Measurements from ENCODE around the gene PUS7. TPM values are rescaled to one million over a fixed set of nuclear protein-coding genes. Genes with fewer than 3 reads are reported as not detected.

Gene PUS7
- polyA plus RNA-seq, 1 of the 3 experiments (the other 2 are of a cell fraction), result 18.8 TPM

DNA sequence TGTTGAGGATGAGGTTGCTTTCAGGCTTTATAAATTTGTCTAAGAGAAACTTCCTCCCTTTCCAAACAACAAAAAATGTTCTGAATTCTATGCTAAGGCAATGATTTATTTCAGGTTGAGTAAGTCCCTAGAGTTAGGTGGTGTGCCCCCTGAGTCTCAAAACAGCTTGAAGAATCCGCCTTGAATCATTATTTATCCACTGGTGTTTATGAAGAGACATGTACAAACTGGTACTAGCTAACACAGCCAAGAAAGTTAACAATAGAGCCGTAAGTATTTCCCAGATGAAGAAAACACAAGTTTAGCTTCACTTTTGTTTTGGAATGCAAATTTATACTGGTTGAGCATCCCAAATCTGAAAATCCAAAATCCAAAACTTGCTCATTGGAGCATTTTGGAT is 67.2 kb downstream of the PUS7 start (continued):
- TF ChIP-seq, protein P1, sequence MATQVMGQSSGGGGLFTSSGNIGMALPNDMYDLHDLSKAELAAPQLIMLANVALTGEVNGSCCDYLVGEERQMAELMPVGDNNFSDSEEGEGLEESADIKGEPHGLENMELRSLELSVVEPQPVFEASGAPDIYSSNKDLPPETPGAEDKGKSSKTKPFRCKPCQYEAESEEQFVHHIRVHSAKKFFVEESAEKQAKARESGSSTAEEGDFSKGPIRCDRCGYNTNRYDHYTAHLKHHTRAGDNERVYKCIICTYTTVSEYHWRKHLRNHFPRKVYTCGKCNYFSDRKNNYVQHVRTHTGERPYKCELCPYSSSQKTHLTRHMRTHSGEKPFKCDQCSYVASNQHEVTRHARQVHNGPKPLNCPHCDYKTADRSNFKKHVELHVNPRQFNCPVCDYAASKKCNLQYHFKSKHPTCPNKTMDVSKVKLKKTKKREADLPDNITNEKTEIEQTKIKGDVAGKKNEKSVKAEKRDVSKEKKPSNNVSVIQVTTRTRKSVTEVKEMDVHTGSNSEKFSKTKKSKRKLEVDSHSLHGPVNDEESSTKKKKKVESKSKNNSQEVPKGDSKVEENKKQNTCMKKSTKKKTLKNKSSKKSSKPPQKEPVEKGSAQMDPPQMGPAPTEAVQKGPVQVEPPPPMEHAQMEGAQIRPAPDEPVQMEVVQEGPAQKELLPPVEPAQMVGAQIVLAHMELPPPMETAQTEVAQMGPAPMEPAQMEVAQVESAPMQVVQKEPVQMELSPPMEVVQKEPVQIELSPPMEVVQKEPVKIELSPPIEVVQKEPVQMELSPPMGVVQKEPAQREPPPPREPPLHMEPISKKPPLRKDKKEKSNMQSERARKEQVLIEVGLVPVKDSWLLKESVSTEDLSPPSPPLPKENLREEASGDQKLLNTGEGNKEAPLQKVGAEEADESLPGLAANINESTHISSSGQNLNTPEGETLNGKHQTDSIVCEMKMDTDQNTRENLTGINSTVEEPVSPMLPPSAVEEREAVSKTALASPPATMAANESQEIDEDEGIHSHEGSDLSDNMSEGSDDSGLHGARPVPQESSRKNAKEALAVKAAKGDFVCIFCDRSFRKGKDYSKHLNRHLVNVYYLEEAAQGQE (IDR thresholded peaks at IDR 0.05; ENCODE audit: low read depth, low read length), result no peak
- no peak for TF ChIP-seq IRF3 (IDR thresholded peaks at IDR 0.05; ENCODE audit: low read depth, low read length)
- TF ChIP-seq SMC3 (IDR thresholded peaks at IDR 0.05; ENCODE audit: low read depth, low read length), result no peak
- no peak for TF ChIP-seq POLR2AphosphoS5 (IDR thresholded peaks at IDR 0.05; ENCODE audit: low read depth, low read length)
- no peak for TF ChIP-seq USF1 (IDR thresholded peaks at IDR 0.05; ENCODE audit: borderline replicate concordance, low read depth)
- TF ChIP-seq TAF1 (IDR thresholded peaks at IDR 0.05; ENCODE audit: borderline replicate concordance, low read depth, low read length), result no peak
- no peak for TF ChIP-seq FOSL2 (IDR thresholded peaks at IDR 0.05; ENCODE audit: borderline replicate concordance, low read depth)

GRCh38 chr7:105454095-105454747 is 67.8 kb downstream of the PUS7 start:
- 33% methylated on average over 3 of the region's 3 CpGs for WGBS (ENCODE audit: low lambda C conversion rate)
- Histone ChIP-seq H3K4me1 (ENCODE audit: control insufficient read depth in 1 of 2, insufficient read depth in 2 of 2, low read depth in 1 of 2, low read length in 1 of 2) (peaks cover 0 to 19% of the 10 kb centered on the region in 2 experiments; a peak in 3 of 4 replicates), H3K9me3 (no peaks in the 10 kb centered on the region), H4K20me1 (ENCODE audit: insufficient read depth) (no peaks in the 10 kb centered on the region), H3K79me2 (ENCODE audit: insufficient read depth) (no peaks in the 10 kb centered on the region), H3K9ac (peak overlapping the region; percentile 4; the same call in 1 of the 2 replicates), H3F3A (replicated peaks; ENCODE audit: insufficient read depth) (peaks cover 28% of the 10 kb centered on the region), H3K27me3 (ENCODE audit: insufficient read depth) (no peaks in the 10 kb centered on the region), H3K4me2 (peak overlapping the region; percentile 54), H3K4me3 (ENCODE audit: low read depth in 2 of 2, low read length in 1 of 2) (no peak overlapping the region), H3K27ac (ENCODE audit: low read depth in 2 of 2, low read length in 1 of 2) (peak overlapping the region; percentile 66 to 75; a peak in 3 of 4 replicates), H3K9me2 (no peaks in the 10 kb centered on the region), H2AFZ (ENCODE audit: low read depth) (peak overlapping the region; percentile 12; the same call in 1 of the 2 replicates), H3K36me3 (replicated peaks in 1 of 2; ENCODE audit: control insufficient read depth in 1 of 2, insufficient read depth in 2 of 2, low read length in 1 of 2) (peaks cover 19 to 24% of the 10 kb centered on the region in 2 experiments)
- POLR2A ChIA-PET, result no interaction called here
- CTCF ChIA-PET, result interaction anchor here (0.7 to 2.0 kb wide), 7 partner anchors 10 to 472 kb away, joined by 3 to 6 read pairs (median 4); no protein-coding TSS in a partner anchor
- no peak for DNase-seq
- TF ChIP-seq ELF1 (IDR thresholded peaks at IDR 0.05) (peak; percentile 24; the same call in 1 of the 2 replicates), MXI1 (IDR thresholded peaks at IDR 0.05; ENCODE audit: low read depth, low read length) (no peak), NRF1 (IDR thresholded peaks at IDR 0.05; ENCODE audit: low read depth, low read length) (no peak), TCF12 (IDR thresholded peaks at IDR 0.05) (peak; percentile 93), FOSL2 (IDR thresholded peaks at IDR 0.05; ENCODE audit: borderline replicate concordance, low read depth) (no peak), SMC3 (IDR thresholded peaks at IDR 0.05; ENCODE audit: low read depth, low read length) (no peak), EZH2phosphoT487 (IDR thresholded peaks at IDR 0.05; ENCODE audit: borderline replicate concordance, low read depth) (no peak), RFX5 (IDR thresholded peaks at IDR 0.05; ENCODE audit: low read length) (no peak), MAX (IDR thresholded peaks at IDR 0.05; ENCODE audit: low read depth) (peak; percentile 46; the same call in 1 of the 2 replicates), RAD21 (IDR thresholded peaks at IDR 0.05; ENCODE audit: low read length) (no peak), NFIC (IDR thresholded peaks at IDR 0.05; ENCODE audit: borderline replicate concordance) (peak; percentile 10; the same call in 1 of the 2 replicates), CHD2 (IDR thresholded peaks at IDR 0.05; ENCODE audit: low read length, partially characterized antibody) (no peak), GATA2 (CRISPR knock-in tag; IDR thresholded peaks at IDR 0.05) (no peak), FOXM1 (IDR thresholded peaks at IDR 0.05; ENCODE audit: low read depth) (0 out of 2 replicates have a peak, but pooled peaks have one; percentile 45), MEF2A (IDR thresholded peaks at IDR 0.05; ENCODE audit: borderline replicate concordance, low read depth) (peak; percentile 25; the same call in 1 of the 2 replicates), GABPA (IDR thresholded peaks at IDR 0.05; ENCODE audit: low read depth) (no peak)
- TF ChIP-seq, protein P2, sequence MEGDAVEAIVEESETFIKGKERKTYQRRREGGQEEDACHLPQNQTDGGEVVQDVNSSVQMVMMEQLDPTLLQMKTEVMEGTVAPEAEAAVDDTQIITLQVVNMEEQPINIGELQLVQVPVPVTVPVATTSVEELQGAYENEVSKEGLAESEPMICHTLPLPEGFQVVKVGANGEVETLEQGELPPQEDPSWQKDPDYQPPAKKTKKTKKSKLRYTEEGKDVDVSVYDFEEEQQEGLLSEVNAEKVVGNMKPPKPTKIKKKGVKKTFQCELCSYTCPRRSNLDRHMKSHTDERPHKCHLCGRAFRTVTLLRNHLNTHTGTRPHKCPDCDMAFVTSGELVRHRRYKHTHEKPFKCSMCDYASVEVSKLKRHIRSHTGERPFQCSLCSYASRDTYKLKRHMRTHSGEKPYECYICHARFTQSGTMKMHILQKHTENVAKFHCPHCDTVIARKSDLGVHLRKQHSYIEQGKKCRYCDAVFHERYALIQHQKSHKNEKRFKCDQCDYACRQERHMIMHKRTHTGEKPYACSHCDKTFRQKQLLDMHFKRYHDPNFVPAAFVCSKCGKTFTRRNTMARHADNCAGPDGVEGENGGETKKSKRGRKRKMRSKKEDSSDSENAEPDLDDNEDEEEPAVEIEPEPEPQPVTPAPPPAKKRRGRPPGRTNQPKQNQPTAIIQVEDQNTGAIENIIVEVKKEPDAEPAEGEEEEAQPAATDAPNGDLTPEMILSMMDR (IDR thresholded peaks at IDR 0.05), result no peak
- TF ChIP-seq, protein P3, sequence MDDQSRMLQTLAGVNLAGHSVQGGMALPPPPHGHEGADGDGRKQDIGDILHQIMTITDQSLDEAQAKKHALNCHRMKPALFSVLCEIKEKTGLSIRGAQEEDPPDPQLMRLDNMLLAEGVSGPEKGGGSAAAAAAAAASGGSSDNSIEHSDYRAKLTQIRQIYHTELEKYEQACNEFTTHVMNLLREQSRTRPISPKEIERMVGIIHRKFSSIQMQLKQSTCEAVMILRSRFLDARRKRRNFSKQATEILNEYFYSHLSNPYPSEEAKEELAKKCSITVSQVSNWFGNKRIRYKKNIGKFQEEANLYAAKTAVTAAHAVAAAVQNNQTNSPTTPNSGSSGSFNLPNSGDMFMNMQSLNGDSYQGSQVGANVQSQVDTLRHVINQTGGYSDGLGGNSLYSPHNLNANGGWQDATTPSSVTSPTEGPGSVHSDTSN (IDR thresholded peaks at IDR 0.05), result peak; percentile 72
